B cell (primary cell): ENCODE results near the gene HTR4.

Experiments used
- EZH2 ChIP-seq: IDR thresholded peaks from 2 replicates; pipeline ENCODE4 v1.6.1; 2012; ENCODE audit warnings: borderline replicate concordance, low read depth, mild to moderate bottlenecking, moderate library complexity, low read length; ENCODE audit not compliant: insufficient read depth, poor library complexity, severe bottlenecking
- TF ChIP-seq, protein P1 (sequence below): fragments of 200-600 bp; IDR thresholded peaks from one replicate; pipeline ENCODE4 v1.8.0; 2022; ENCODE audit warnings: antibody characterized with exemption, mild to moderate bottlenecking

GRCh38 chr5:148623741-148624140 is 30.6 kb downstream of the HTR4 start:
- TF ChIP-seq, protein P1, sequence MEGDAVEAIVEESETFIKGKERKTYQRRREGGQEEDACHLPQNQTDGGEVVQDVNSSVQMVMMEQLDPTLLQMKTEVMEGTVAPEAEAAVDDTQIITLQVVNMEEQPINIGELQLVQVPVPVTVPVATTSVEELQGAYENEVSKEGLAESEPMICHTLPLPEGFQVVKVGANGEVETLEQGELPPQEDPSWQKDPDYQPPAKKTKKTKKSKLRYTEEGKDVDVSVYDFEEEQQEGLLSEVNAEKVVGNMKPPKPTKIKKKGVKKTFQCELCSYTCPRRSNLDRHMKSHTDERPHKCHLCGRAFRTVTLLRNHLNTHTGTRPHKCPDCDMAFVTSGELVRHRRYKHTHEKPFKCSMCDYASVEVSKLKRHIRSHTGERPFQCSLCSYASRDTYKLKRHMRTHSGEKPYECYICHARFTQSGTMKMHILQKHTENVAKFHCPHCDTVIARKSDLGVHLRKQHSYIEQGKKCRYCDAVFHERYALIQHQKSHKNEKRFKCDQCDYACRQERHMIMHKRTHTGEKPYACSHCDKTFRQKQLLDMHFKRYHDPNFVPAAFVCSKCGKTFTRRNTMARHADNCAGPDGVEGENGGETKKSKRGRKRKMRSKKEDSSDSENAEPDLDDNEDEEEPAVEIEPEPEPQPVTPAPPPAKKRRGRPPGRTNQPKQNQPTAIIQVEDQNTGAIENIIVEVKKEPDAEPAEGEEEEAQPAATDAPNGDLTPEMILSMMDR: no peak
- TF ChIP-seq EZH2: no peak
